OCI-M1 (cell line): ENCODE measurements around the gene KLRF2.
A peak's percentile ranks its signal among the peaks of the same experiment; 100 is the strongest.
"Not testable (repeated sequence)": the region's sequence is repeated elsewhere in the genome, so short reads cannot be mapped to it uniquely, and the experiment has no call there.

ENCODE experiments used
- DNase-seq: peaks from one replicate; lab custom pipeline; 2025; lab: John Stamatoyannopoulos, UW

Gene KLRF2, protein sequence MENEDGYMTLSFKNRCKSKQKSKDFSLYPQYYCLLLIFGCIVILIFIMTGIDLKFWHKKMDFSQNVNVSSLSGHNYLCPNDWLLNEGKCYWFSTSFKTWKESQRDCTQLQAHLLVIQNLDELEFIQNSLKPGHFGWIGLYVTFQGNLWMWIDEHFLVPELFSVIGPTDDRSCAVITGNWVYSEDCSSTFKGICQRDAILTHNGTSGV

GRCh38 chr12:9881246-9881645 is at the start of gene KLRF2:
Gene KLRF2, plus strand, starts transcription at chr12:9881489. Its CDS starts 107 bp downstream, at chr12:9881596.
- no peak for DNase-seq

DNA sequence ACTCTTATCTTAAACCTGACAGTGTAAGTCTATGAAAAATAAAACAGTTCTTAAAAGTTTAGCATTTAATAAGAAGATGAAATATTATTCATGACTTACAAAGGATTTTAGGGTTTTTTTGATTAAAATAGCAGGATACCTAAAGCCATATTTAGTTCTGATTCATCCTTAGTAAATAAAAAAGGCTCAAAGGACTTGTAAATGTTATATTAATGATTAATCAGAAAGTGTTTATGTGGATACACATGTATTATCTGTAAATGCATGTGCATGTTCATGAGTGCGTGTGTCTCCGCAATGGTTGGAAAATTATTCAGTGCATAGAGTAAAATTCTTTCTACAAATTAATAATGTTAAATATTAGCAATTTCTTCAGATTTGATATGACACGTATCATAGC is 49.6 kb upstream of the KLRF2 start:
- no peak for DNase-seq

DNA sequence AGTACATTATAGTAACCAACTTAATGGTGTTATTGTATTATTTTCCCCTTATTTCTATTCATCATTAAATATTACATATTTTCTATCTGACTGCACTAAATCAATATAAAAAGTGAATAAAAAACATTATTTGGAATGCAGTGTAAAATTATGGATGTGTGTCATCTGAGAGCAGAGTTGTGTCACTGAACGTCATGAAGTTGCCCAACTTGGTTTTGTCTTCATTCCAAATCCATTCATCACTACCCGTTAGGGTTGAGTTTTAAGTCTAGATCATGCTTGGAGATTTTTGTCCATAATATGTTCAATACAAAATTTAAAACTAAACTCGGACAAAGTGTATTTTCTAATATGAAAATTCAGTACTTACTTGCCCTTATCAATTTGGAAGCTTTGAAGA is 37.9 kb upstream of the KLRF2 start:
- no peak for DNase-seq

- no peak for DNase-seq
Observed at GRCh38 chr12:9848899-9849298, 32.4 kb upstream of the KLRF2 start.

GRCh38 chr12:9851050-9851449 is 30.2 kb upstream of the KLRF2 start:
- DNase-seq = peak; percentile 14

GRCh38 chr12:9851927-9852326 is 29.4 kb upstream of the KLRF2 start:
- DNase-seq = no peak

DNA sequence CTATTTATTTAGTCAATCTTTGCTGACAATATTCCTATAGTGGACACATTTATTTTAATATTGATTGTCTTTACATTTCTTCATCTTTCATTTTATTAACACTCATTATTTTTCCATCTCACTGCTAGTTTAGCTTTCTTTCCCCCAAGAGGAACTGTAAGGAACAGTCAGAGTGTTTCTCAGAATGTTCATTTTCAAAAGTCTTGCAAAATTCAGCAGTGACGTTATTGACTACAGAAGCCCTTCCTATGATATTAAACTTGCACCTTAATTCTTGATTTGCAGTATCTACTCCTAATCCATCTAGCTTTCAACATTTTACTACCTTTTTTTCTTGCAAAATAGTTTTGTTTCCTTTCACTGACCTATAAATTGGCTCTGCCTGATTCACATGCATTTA is 25.1 kb upstream of the KLRF2 start:
- peak; percentile 23 for DNase-seq

GRCh38 chr12:9856894-9857293 is 24.4 kb upstream of the KLRF2 start:
- no peak for DNase-seq

- no peak for DNase-seq
Observed at GRCh38 chr12:9858135-9858534, 23.2 kb upstream of the KLRF2 start.

DNA sequence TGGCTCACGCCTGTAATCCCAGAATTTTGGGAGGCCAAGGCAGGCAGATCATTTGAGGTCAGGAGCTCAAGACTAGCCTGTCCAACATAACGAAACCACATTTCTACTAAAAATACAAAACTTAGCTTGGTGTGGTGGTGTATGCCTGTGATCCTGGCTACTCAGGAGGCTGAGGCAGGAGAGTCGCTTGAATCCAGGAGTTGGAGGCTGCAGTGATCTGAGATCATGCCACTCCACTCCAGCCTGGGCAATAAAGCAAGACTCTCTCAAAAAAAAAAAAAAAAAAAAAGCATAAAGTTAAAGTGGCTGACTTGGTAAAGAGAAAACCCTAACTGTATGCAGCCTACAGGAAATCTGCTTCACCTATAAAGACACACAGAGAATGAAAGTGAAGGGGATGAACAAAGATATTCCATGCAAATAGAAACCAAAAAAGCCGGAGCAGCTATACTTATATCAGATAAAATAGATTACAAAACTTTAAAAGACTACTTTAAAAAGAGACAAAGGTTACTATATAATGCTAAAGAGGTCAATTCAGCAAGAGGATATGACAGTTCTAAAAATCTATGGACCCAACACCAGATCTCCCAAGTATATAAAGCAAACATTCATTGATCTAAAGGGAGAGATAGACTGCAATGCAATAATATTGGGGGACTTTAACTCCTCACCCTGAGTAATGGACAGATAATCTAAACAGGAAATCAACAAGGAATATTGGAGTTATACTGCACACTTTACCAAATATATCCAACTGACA is 16.2 kb upstream of the KLRF2 start:
- DNase-seq = peak; percentile 67

- DNase-seq = peak; percentile 73
Observed at GRCh38 chr12:9866860-9867269, 14.4 kb upstream of the KLRF2 start.

- peak; percentile 61 for DNase-seq
Observed at GRCh38 chr12:9867531-9867930, 13.8 kb upstream of the KLRF2 start.

GRCh38 chr12:9868311-9868801 is 12.9 kb upstream of the KLRF2 start:
- peak; percentile 70 for DNase-seq

GRCh38 chr12:9868951-9869306 is 12.4 kb upstream of the KLRF2 start:
- DNase-seq = no peak

- peak; percentile 92 for DNase-seq
Observed at GRCh38 chr12:9869307-9870161, 11.8 kb upstream of the KLRF2 start, which contains the start of gene CLEC2B. Gene CLEC2B, minus strand, starts transcription at chr12:9869354.

- DNase-seq = peak; percentile 34
Observed at GRCh38 chr12:9870286-9870866, 10.9 kb upstream of the KLRF2 start.

GRCh38 chr12:9872162-9872561 is 9.1 kb upstream of the KLRF2 start:
- no peak for DNase-seq

- no peak for DNase-seq
Observed at GRCh38 chr12:9872742-9873141, 8.5 kb upstream of the KLRF2 start.

GRCh38 chr12:9876120-9876519 is 5.2 kb upstream of the KLRF2 start:
- DNase-seq = not testable (repeated sequence)

- no peak for DNase-seq
Observed at GRCh38 chr12:9880532-9881078, 684 bp upstream of the KLRF2 start.

- DNase-seq = no peak
Observed at GRCh38 chr12:9881988-9882387, 699 bp downstream of the KLRF2 start.

- DNase-seq = no peak
Observed at GRCh38 chr12:9883175-9883574, 1.9 kb downstream of the KLRF2 start.
